K562 (cell line): ENCODE data around the gene ANKDD1A. TPM values are rescaled to one million over a fixed set of nuclear protein-coding genes. Genes with fewer than 3 reads are reported as not detected.

Experiments
- ATAC-seq: fragments of 200-7000 bp; cut with Tn5 transposase; 3 replicates; pipeline ENCODE4 v1.9.1; 2020; ENCODE audit warnings: moderate library complexity
- BruUV-seq: library from RNA; stranded (reverse); fragments of 400-500 nt; replicated peaks from 2 replicates; lab custom pipeline; 2021; lab: Mats Ljungman, UMichigan
- CTCF ChIA-PET: fragments of 300-600 bp; formaldehyde crosslinking; extraction: SDS; loops from one replicate; lab custom pipeline; 2021; ENCODE audit warnings: low intra/inter-chr PET ratio; lab: Yijun Ruan, JAX
- POLR2A ChIA-PET: fragments of 300-600, 350-650 bp; sonication (Branson Sonifier 250); formaldehyde crosslinking; extraction: SDS; loops from one replicate; lab custom pipeline; 2021; ENCODE audit warnings: antibody characterized with exemption, inconsistent platforms; lab: Yijun Ruan, JAX
- DNase-seq, 4 experiments: peaks; one replicate each; pipeline versions ENCODE4 v3.0.0 to v3.0.0-alpha.2; 2011 to 2018; ENCODE audit warnings: low spot score in 3 of 4, mixed read lengths in 3 of 4; ENCODE audit errors: extremely low read depth in 1 of 4
- FAIRE-seq: peaks from 2 replicates; lab custom pipeline; 2011; peaks lifted over from hg19 to GRCh38; lab: Jason Lieb, UNC
- H2AFZ ChIP-seq: 2 replicates; pipeline ENCODE4 v1.6.0; 2011; ENCODE audit warnings: low read depth, low read length, control low read depth, inconsistent platforms
- H3K27ac ChIP-seq: fragments of 200-600 bp; 3 replicates; pipeline ENCODE4 v1.8.0; 2011; ENCODE audit warnings: low read depth, mild to moderate bottlenecking, control low read depth, inconsistent platforms, low read length, moderate library complexity, mixed read lengths; ENCODE audit errors: extremely low read depth
- H3K27me3 ChIP-seq, 2 experiments: fragments of 300-600 bp in 1 of 2; 2 replicates in 1 of 2; 3 replicates in 1 of 2; pipeline versions ENCODE4 v1.6.0 to v1.8.0; 2011; ENCODE audit warnings: inconsistent platforms in 2 of 2, low read length in 2 of 2, mild to moderate bottlenecking in 1 of 2, mixed read lengths in 1 of 2, moderate library complexity in 1 of 2; ENCODE audit not compliant: control insufficient read depth in 2 of 2, insufficient read depth in 2 of 2
- H3K36me3 ChIP-seq: fragments of 300-600 bp; 3 replicates; pipeline ENCODE4 v1.8.0; 2011; ENCODE audit warnings: mild to moderate bottlenecking, low read length, inconsistent platforms; ENCODE audit not compliant: control insufficient read depth, insufficient read depth
- H3K4me1 ChIP-seq, 2 experiments: fragments of 200-600 bp in 1 of 2; replicated peaks in 1 of 2; 2 replicates in 1 of 2; 3 replicates in 1 of 2; pipeline versions ENCODE4 v1.5.1 to v1.8.0; 2011; ENCODE audit warnings: inconsistent platforms in 2 of 2, low read length in 2 of 2, mild to moderate bottlenecking in 1 of 2, mixed read lengths in 1 of 2, moderate library complexity in 1 of 2; ENCODE audit not compliant: control insufficient read depth in 2 of 2, insufficient read depth in 2 of 2
- H3K4me2 ChIP-seq: 2 replicates; pipeline ENCODE4 v1.6.1; 2011; ENCODE audit warnings: low read length, control low read depth, inconsistent platforms, mixed read lengths; ENCODE audit not compliant: insufficient read depth
- H3K4me3 ChIP-seq: fragments of 200-600 bp; sonication (generic), shearing (Covaris generic); 2 replicates; pipeline ENCODE4 v1.5.1; 2016; ENCODE audit warnings: control low read depth, inconsistent platforms
- H3K79me2 ChIP-seq: fragments of 200-600 bp; 3 replicates; pipeline ENCODE4 v1.8.0; 2011; ENCODE audit warnings: low read length, inconsistent platforms; ENCODE audit not compliant: control insufficient read depth, insufficient read depth
- H3K9ac ChIP-seq, 2 experiments: 2 replicates each; pipeline versions ENCODE4 v1.6.0 to v1.6.1; 2011; ENCODE audit warnings: low read depth in 2 of 2, low read length in 2 of 2, control low read depth in 1 of 2, inconsistent platforms in 1 of 2, mild to moderate bottlenecking in 1 of 2, mixed read lengths in 1 of 2; ENCODE audit not compliant: insufficient read depth in 1 of 2
- H3K9me1 ChIP-seq: one replicate; pipeline ENCODE4 v1.6.0; 2011; ENCODE audit warnings: inconsistent platforms, mild to moderate bottlenecking, low read length, moderate library complexity; ENCODE audit not compliant: control insufficient read depth, insufficient read depth
- H3K9me3 ChIP-seq: replicated peaks from 2 replicates; pipeline ENCODE4 v1.5.1; 2011; ENCODE audit warnings: low read depth, low read length, inconsistent platforms; ENCODE audit not compliant: control insufficient read depth, insufficient read depth
- H4K20me1 ChIP-seq: replicated peaks from 2 replicates; pipeline ENCODE4 v1.6.1; 2011; ENCODE audit warnings: low read length, inconsistent platforms, mixed read lengths; ENCODE audit not compliant: control insufficient read depth, insufficient read depth
- ARID1B ChIP-seq: fragments of 450-650 bp; IDR thresholded peaks from 2 replicates; pipeline ENCODE4 v1.6.1; 2016; ENCODE audit warnings: antibody characterized with exemption, mild to moderate bottlenecking, inconsistent platforms
- BRD9 ChIP-seq: fragments of 450-650 bp; IDR thresholded peaks from 2 replicates; pipeline ENCODE4 v1.6.1; 2018; ENCODE audit warnings: low read depth; ENCODE audit not compliant: partially characterized antibody
- CBX5 ChIP-seq: IDR thresholded peaks from 2 replicates; pipeline ENCODE4 v1.6.1; 2014; ENCODE audit warnings: low read depth, borderline replicate concordance
- CHD1 ChIP-seq: fragments of 200-600 bp; sonication (generic); IDR thresholded peaks from one replicate; pipeline ENCODE4 v1.6.1; 2012; ENCODE audit warnings: mild to moderate bottlenecking, moderate library complexity, low read length, inconsistent platforms
- CTBP1 ChIP-seq: fragments of 450-650 bp; IDR thresholded peaks from 2 replicates; pipeline ENCODE4 v1.6.1; 2016; ENCODE audit warnings: borderline replicate concordance
- ETS2 ChIP-seq: IDR thresholded peaks from 2 replicates; pipeline ENCODE4 v1.6.1; 2016; ENCODE audit warnings: borderline replicate concordance, missing genetic modification characterization, mild to moderate bottlenecking, moderate library complexity, missing compliant biosample characterization; ENCODE audit not compliant: poor library complexity, severe bottlenecking
- GMEB1 ChIP-seq: fragments of 250-450 bp; sonication (Bioruptor Pico); IDR thresholded peaks from 2 replicates; pipeline ENCODE4 v1.4.0; 2020; ENCODE audit warnings: mild to moderate bottlenecking
- HEY1 ChIP-seq: fragments of 250-450 bp; sonication (Bioruptor Pico); IDR thresholded peaks from 2 replicates; pipeline ENCODE4 v1.5.0; 2020; ENCODE audit warnings: mild to moderate bottlenecking, moderate library complexity, borderline replicate concordance
- KAT7 ChIP-seq: sonication (generic); formaldehyde crosslinking; IDR thresholded peaks from 2 replicates; pipeline ENCODE4 v1.8.0; 2022; ENCODE audit warnings: missing genetic modification reagents, mild to moderate bottlenecking, borderline replicate concordance
- MAFF ChIP-seq: IDR thresholded peaks from 2 replicates; pipeline ENCODE4 v1.6.1; 2012; ENCODE audit warnings: low read length, improper control_type of control experiment
- NFE2L1 ChIP-seq: fragments of 450-650 bp; IDR thresholded peaks from 2 replicates; pipeline ENCODE4 v1.6.1; 2016; ENCODE audit warnings: missing genetic modification characterization, low read depth, mild to moderate bottlenecking, missing compliant biosample characterization, moderate library complexity, borderline replicate concordance
- NUFIP1 ChIP-seq: fragments of 450-650 bp; IDR thresholded peaks from 2 replicates; pipeline ENCODE4 v1.6.1; 2018; ENCODE audit not compliant: partially characterized antibody
- RBFOX2 ChIP-seq: fragments of 200-400 bp; formaldehyde crosslinking; IDR thresholded peaks from 2 replicates; pipeline ENCODE4 v1.6.1; 2017; ENCODE audit warnings: low read depth, mild to moderate bottlenecking, low read length, moderate library complexity
- TARDBP ChIP-seq: fragments of 450-650 bp; IDR thresholded peaks from 2 replicates; pipeline ENCODE4 v1.6.1; 2016
- ZC3H11A ChIP-seq: IDR thresholded peaks from 2 replicates; pipeline ENCODE4 v1.6.1; 2012; ENCODE audit warnings: low read depth, low read length, improper control_type of control experiment
- ZKSCAN1 ChIP-seq: fragments of 150-350 bp; IDR thresholded peaks from 2 replicates; pipeline ENCODE4 v1.6.1; 2016; ENCODE audit warnings: low read depth, low read length
- ZNF740 ChIP-seq, 3 experiments: fragments of 200-800 bp in 1 of 3; sonication (Bioruptor generic) in 1 of 3; sonication (generic) in 1 of 3; formaldehyde crosslinking in 1 of 3; IDR thresholded peaks; 2 replicates each; pipeline versions ENCODE4 v1.6.1 to v1.8.0; 2016 to 2022; ENCODE audit warnings: mild to moderate bottlenecking in 2 of 3, missing compliant biosample characterization in 2 of 3, missing genetic modification characterization in 2 of 3, missing genetic modification reagents in 1 of 3
- WGBS: fragments of 100-300 bp; shearing (Covaris generic); methylation state at CpG from one replicate; pipeline ENCODE4 v1.1.6; 2016; ENCODE audit warnings: low coverage, mixed read lengths; ENCODE audit not compliant: insufficient coverage; ENCODE audit errors: missing lambda C conversion rate; 5-methylcytosine and 5-hydroxymethylcytosine counted together
- in situ Hi-C: fragments of 300-500 bp; cut with MboI; formaldehyde crosslinking; loops from 4 replicates; pipeline ENCODE4 v1.15.0; 2018; ENCODE audit warnings: inconsistent platforms, mixed read lengths
- intact Hi-C: fragments of 100-400 bp; cut with micrococcal nuclease; formaldehyde crosslinking; loops from 2 replicates; pipeline ENCODE4 v1.14.2; 2022
- polyA plus RNA-seq, 8 experiments: library from polyadenylated mRNA; depleted of rRNA in 4 of 8; stranded (reverse) in 5 of 8; unstranded in 3 of 8; fragments of >200 nt; fragmentation: Nextera tagmentation in 2 of 8; fragmentation: Illumina TruSeq in 1 of 8; extraction: Ambion mirVana in 2 of 8; extraction: Trizol in 1 of 8; gene quantifications; 2 replicates each; pipeline versions ENCODE4 v1.2.1 to v1.2.3, GENCODE V29; 2011 to 2014; ENCODE audit warnings: inconsistent platforms in 1 of 8, missing spikeins in 1 of 8
- total RNA-seq, 7 experiments: library from RNA; depleted of rRNA in 6 of 7; stranded (reverse); fragments of >200 nt in 6 of 7; fragmentation: Illumina TruSeq in 2 of 7; extraction: Trizol in 2 of 7; gene quantifications; 2 replicates each; pipeline versions ENCODE4 v1.2.1 to v1.2.3, GENCODE V29; 2011 to 2021; ENCODE audit warnings: low replicate concordance in 1 of 7
- TF ChIP-seq, protein P1 (sequence below): fragments of 250-450 bp; sonication (Bioruptor Pico); IDR thresholded peaks from 2 replicates; pipeline ENCODE4 v1.8.0; 2021; ENCODE audit warnings: mild to moderate bottlenecking, moderate library complexity

ANKDD1A gene
- total and polyA plus RNA-seq, 9 of the 15 experiments (the other 6 are each of a cell fraction or from before 2014, with no cell fraction given), result 0.08 to 0.80 (median 0.43) TPM

DNA sequence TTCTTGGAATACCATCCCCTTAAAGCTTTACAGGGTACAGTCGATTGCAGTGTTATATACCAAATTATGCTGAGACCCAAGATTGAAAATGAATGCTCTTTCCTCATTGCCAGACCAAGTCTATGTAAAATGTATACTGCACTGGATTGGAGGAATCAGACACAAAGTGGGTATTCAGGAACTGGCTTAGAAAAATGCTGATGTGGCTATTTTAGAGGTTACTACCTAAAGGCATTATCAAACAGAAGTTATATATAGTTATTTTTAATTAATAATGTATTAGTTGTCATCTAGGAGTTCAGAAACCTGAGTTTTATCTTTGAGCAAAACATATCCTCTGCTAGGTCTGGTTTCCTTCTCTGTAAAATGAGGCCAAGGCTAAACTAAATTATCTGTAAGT, 81.6 kb downstream of the ANKDD1A start (continued):
- TF ChIP-seq MAFF, result peak; percentile 96
- TF ChIP-seq NUFIP1, result no peak
- no peak for TF ChIP-seq HEY1 (CRISPR knock-in tag)
- no peak for TF ChIP-seq ARID1B

- Histone ChIP-seq H3K79me2 (no peaks in the 10 kb centered on the region), H2AFZ (0 out of 2 replicates have a peak overlapping the region, but pooled peaks have one; percentile 21), H3K27me3 (no peaks in the 10 kb centered on the region), H3K4me3 (no peak overlapping the region), H3K9me3 (no peaks in the 10 kb centered on the region), H4K20me1 (no peaks in the 10 kb centered on the region), H3K27ac (no peak overlapping the region), H3K36me3 (no peaks in the 10 kb centered on the region), H3K9me1 (no peaks in the 10 kb centered on the region), H3K4me2 (no peak overlapping the region), H3K4me1 (no peaks in the 10 kb centered on the region), H3K9ac (no peak overlapping the region)
- POLR2A ChIA-PET, result interaction anchor here (0.6 to 1.5 kb wide), 3 partner anchors 8 to 23 kb away, joined by 3 to 4 read pairs (median 3); no protein-coding TSS in a partner anchor
- FAIRE-seq, result no peak
- in situ Hi-C loops, result no loop called here
- WGBS, result 47% methylated on average over 5 of the region's 5 CpGs
- no TSS peak for BruUV-seq
- CTCF ChIA-PET, result no interaction called here
- no peak for DNase-seq
- intact Hi-C loops, result no loop called here
- ATAC-seq, result no peak
- TF ChIP-seq CHD1, result no peak
- TF ChIP-seq ZNF740 (CRISPR knock-in tag; IDR thresholded peaks at IDR 0.05), result no peak
- no peak for TF ChIP-seq ZNF740 (tag; IDR thresholded peaks at IDR 0.05)
- no peak for TF ChIP-seq RBFOX2
- TF ChIP-seq GMEB1, result no peak
- no peak for TF ChIP-seq BRD9
- TF ChIP-seq ETS2 (tag), result no peak
- TF ChIP-seq ZC3H11A, result no peak
- no peak for TF ChIP-seq NFE2L1
- no peak for TF ChIP-seq CBX5
- no peak for TF ChIP-seq ZKSCAN1
- TF ChIP-seq, protein P1, sequence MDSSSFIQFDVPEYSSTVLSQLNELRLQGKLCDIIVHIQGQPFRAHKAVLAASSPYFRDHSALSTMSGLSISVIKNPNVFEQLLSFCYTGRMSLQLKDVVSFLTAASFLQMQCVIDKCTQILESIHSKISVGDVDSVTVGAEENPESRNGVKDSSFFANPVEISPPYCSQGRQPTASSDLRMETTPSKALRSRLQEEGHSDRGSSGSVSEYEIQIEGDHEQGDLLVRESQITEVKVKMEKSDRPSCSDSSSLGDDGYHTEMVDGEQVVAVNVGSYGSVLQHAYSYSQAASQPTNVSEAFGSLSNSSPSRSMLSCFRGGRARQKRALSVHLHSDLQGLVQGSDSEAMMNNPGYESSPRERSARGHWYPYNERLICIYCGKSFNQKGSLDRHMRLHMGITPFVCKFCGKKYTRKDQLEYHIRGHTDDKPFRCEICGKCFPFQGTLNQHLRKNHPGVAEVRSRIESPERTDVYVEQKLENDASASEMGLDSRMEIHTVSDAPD, result no peak
- no peak for TF ChIP-seq KAT7 (CRISPR knock-in tag)
- TF ChIP-seq CTBP1, result no peak
- no peak for TF ChIP-seq TARDBP
Measured at GRCh38 chr15:64997066-64997465, 85.4 kb downstream of the ANKDD1A start.
